Upper lobe of right lung (tissue), 1 donor: ENCODE data around the gene ZNF213. TPM values are rescaled to one million over a fixed set of nuclear protein-coding genes. Genes with fewer than 3 reads are reported as not detected.
A peak's percentile ranks its signal among the peaks of the same experiment; 100 is the strongest.

Source experiments
- ATAC-seq: fragments of 200-7000 bp; cut with Tn5 transposase; one replicate; pipeline ENCODE4 v1.9.1; 2020; ENCODE audit warnings: mild to moderate bottlenecking, moderate library complexity
- DNase-seq: peaks from one replicate; pipeline ENCODE4 v3.0.0-alpha.2; 2020
- H3K27ac ChIP-seq: fragments of 200-600 bp; one replicate; pipeline ENCODE4 v1.8.0; 2022
- H3K27me3 ChIP-seq: fragments of 200-600 bp; one replicate; pipeline ENCODE4 v1.8.0; 2022; ENCODE audit warnings: mild to moderate bottlenecking
- H3K36me3 ChIP-seq: fragments of 200-600 bp; one replicate; pipeline ENCODE4 v1.8.0; 2022
- H3K4me1 ChIP-seq: fragments of 200-600 bp; one replicate; pipeline ENCODE4 v1.8.0; 2022
- H3K4me3 ChIP-seq: fragments of 200-600 bp; one replicate; pipeline ENCODE4 v1.8.0; 2022; ENCODE audit warnings: mild to moderate bottlenecking
- H3K9me3 ChIP-seq: fragments of 200-600 bp; one replicate; pipeline ENCODE4 v1.8.0; 2022
- intact Hi-C: fragments of 100-400 bp; cut with DNase I; formaldehyde crosslinking; loops from one replicate; pipeline ENCODE4 v1.11.0; 2022
- total RNA-seq: library from RNA; stranded (reverse); fragmentation: NEBNext Ultra II Directional; extraction: Animal tissue kit (Norgen Biotek cat#: 25700); gene quantifications from one replicate; pipeline ENCODE4 v1.2.1, GENCODE V29; 2021
- TF ChIP-seq, protein P1 (sequence below): fragments of 200-600 bp; IDR thresholded peaks from one replicate; pipeline ENCODE4 v1.8.0; 2022; ENCODE audit warnings: antibody characterized with exemption
- donor health status: DM: no; HTN: yes; CAD: no; lungs with severe emphysema.

Gene ZNF213
- total RNA-seq, 1 donor from 2014 or later, result 9.1 TPM

DNA sequence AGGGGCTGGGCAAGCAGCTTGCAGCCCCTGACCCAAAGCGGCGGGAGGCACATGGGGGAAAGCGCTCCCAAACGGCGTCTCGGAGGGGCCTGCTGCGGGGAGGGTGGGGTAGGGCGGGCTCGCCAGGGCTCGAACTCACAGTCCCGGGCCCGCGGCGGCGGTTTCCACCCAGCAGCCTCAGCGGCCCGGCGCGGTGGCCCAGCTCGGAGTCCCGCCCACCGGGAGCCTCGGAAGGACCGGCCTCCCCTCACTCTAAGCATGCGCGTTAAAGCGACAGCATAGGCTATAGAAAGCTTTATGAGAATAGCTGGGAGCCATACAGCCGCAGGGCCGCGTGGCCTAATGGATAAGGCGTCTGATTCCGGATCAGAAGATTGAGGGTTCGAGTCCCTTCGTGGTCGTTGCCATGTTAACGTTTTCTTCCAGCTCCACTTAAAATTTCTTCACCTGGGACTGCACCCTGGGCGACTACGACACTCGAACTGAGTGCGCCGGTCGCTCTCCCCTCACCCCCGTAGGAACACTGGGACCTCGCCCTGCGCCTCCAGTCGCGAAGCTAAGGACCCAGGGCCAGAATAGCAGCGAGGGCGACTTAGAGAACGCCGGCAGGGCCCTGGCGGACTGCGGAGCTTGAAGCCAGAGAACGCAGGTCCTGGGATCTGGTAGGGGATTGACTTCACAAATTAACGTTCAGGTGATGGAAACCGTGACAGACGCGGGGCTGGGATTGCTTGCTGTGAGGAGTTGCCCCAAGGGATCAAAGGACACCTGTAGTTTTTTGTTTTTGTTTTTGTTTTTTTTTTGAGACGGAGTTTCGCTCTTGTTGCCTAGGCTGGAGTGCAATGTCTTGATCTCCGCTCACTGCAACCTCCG is 15.8 kb downstream of the ZNF213 start:
- H3K4me3 ChIP-seq, result peak overlapping the region; percentile 76
- no peaks in the 10 kb centered on the region for H3K36me3 ChIP-seq
- H3K9me3 ChIP-seq, result no peaks in the 10 kb centered on the region
- H3K27ac ChIP-seq, result peak overlapping the region; percentile 85
- intact Hi-C loops, result no loop called here
- H3K4me1 ChIP-seq, result peaks cover 13% of the 10 kb centered on the region
- DNase-seq (peak; percentile 97), ATAC-seq (peak; percentile 94)
- TF ChIP-seq, protein P1, sequence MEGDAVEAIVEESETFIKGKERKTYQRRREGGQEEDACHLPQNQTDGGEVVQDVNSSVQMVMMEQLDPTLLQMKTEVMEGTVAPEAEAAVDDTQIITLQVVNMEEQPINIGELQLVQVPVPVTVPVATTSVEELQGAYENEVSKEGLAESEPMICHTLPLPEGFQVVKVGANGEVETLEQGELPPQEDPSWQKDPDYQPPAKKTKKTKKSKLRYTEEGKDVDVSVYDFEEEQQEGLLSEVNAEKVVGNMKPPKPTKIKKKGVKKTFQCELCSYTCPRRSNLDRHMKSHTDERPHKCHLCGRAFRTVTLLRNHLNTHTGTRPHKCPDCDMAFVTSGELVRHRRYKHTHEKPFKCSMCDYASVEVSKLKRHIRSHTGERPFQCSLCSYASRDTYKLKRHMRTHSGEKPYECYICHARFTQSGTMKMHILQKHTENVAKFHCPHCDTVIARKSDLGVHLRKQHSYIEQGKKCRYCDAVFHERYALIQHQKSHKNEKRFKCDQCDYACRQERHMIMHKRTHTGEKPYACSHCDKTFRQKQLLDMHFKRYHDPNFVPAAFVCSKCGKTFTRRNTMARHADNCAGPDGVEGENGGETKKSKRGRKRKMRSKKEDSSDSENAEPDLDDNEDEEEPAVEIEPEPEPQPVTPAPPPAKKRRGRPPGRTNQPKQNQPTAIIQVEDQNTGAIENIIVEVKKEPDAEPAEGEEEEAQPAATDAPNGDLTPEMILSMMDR, result no peak
- H3K27me3 ChIP-seq, result no peaks in the 10 kb centered on the region

DNA sequence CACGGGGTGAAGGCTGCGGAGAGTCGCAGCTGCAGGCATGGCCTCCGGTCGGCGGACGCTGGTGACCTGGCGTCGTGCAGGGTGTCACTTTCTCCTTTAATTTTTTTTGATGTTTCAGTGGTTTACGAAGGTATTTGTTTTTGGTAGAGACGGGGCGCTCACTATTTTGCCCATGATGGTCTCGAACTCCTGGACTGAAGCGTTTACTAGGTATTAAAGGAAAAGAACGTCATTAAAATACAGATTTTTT is 17.1 kb downstream of the ZNF213 start:
- Histone ChIP-seq H3K27ac (no peak overlapping the region), H3K4me3 (peak overlapping the region; percentile 76), H3K4me1 (peaks cover 13% of the 10 kb centered on the region), H3K36me3 (no peaks in the 10 kb centered on the region), H3K9me3 (no peaks in the 10 kb centered on the region), H3K27me3 (no peaks in the 10 kb centered on the region)
- no peak for ATAC-seq
- intact Hi-C loops, result no loop called here
- TF ChIP-seq, protein P1, result no peak
- no peak for DNase-seq

DNA sequence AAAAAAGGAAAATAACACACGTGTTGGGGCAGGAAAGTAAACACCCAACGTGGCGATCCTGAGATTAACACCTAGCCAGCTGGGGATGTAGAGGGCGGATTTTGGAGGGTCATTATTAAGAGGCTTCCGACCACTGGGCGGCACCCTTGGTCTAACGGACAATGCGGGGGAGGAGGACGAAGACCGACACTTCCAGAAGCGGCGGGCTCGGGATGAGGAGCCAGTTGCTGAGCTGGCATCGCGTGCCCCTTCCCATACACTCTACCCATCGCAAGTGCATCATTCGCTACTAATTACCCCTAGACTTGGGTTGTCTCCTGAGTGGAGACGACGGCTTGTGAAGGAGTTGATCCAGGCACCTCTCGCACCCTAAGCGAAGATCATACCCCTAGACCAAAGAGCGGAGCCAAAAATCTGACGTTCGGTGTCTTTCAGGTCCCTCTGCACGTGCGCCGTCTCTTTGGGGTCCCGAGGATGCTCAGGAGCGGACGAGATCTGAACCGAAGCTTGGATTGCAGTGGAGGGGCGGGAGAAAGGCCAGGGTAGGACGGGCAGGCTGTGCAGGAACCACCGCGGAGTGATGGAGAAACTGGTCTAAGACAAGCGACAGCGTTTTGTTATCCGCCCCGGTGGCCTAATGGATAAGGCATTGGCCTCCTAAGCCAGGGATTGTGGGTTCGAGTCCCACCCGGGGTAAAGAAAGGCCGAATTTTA is 17.6 kb downstream of the ZNF213 start:
- Histone ChIP-seq H3K4me1 (peaks cover 16% of the 10 kb centered on the region), H3K27ac (no peak overlapping the region), H3K27me3 (no peaks in the 10 kb centered on the region), H3K36me3 (no peaks in the 10 kb centered on the region), H3K4me3 (peak overlapping the region; percentile 76), H3K9me3 (no peaks in the 10 kb centered on the region)
- ATAC-seq, result peak; percentile 40
- intact Hi-C loops, result no loop called here
- TF ChIP-seq, protein P1, result peak; percentile 32
- DNase-seq, result peak; percentile 87

DNA sequence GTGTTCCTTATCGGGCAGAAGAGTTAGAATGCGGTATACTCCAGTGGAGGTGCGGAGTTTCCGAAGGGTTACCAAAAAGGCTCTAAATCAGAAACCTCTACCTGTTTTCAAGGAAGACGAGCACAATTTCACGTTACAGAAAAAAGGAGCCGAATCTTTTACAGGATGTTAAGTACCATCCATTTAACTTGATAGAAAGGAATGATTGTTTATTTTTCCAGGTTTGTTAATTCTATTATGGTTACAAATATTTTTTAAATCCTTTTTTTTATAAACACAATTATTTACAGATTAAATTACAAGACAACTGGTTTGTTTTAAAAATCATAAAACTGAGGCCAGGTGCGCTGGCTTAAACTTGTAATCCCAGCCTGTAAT is 18.2 kb downstream of the ZNF213 start:
- Histone ChIP-seq H3K36me3 (no peaks in the 10 kb centered on the region), H3K9me3 (no peaks in the 10 kb centered on the region), H3K27me3 (no peaks in the 10 kb centered on the region), H3K27ac (no peak overlapping the region), H3K4me1 (peaks cover 22% of the 10 kb centered on the region), H3K4me3 (peak overlapping the region; percentile 76)
- intact Hi-C loops, result no loop called here
- DNase-seq (no peak), ATAC-seq (no peak)
- TF ChIP-seq, protein P1, result no peak

DNA sequence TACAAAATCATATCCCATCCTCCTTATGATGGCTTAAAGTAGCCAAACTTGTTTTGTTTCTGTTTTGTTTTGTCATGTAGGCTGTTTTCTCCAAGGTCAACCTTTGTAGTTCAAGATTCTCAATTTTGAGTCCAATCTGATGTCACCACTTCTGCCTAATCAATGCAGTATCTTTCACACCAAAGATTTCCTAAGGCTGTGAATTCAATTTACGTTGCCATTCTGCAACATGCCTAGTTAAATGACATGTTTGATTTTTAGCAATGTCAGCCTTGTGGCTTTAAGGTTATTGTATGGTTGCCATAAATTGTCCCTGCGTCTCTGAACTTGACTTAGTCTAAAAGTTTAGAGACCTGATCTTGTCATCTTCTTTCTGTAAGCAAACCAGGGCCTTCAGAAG is 20.4 kb downstream of the ZNF213 start:
- Histone ChIP-seq H3K4me1 (peaks cover 23% of the 10 kb centered on the region), H3K4me3 (no peak overlapping the region), H3K9me3 (no peaks in the 10 kb centered on the region), H3K27ac (no peak overlapping the region), H3K36me3 (no peaks in the 10 kb centered on the region), H3K27me3 (no peaks in the 10 kb centered on the region)
- ATAC-seq (no peak), DNase-seq (no peak)
- intact Hi-C loops, result no loop called here
- TF ChIP-seq, protein P1, result no peak
